ENCODE results near the gene GIPR. TPM values are rescaled to one million over a fixed set of nuclear protein-coding genes. Genes with fewer than 3 reads are reported as not detected.

GIPR gene
- total and polyA plus RNA-seq, 2 of the 13 experiments (the other 11 are each of a cell fraction or from before 2014, with no cell fraction given), result 0.15 to 1.2 TPM

- no peak; the same call in 1 of the 2 replicates for TF ChIP-seq ZNF275 (CRISPR knock-in tag; IDR thresholded peaks at IDR 0.05; ENCODE audit: borderline replicate concordance)
- TF ChIP-seq ZNF354B (CRISPR knock-in tag; IDR thresholded peaks at IDR 0.05), result no peak
- no peak for TF ChIP-seq SALL1 (CRISPR knock-in tag; IDR thresholded peaks at IDR 0.05)
- no peak for TF ChIP-seq IKZF5 (CRISPR knock-in tag; IDR thresholded peaks at IDR 0.05)
- no peak for TF ChIP-seq DDIT3 (CRISPR knock-in tag; IDR thresholded peaks at IDR 0.05)
- no peak for TF ChIP-seq ZNF691 (CRISPR knock-in tag; IDR thresholded peaks at IDR 0.05; ENCODE audit: borderline replicate concordance, low read depth)
- TF ChIP-seq ZNF768 (CRISPR knock-in tag; IDR thresholded peaks at IDR 0.05), result peak; percentile 100
- TF ChIP-seq NONO (IDR thresholded peaks at IDR 0.05), result no peak
- no peak; the same call in 1 of the 2 replicates for TF ChIP-seq NONO (CRISPR knock-in tag; conservative IDR thresholded peaks at IDR 0.05)
- no peak for TF ChIP-seq ZNF766 (CRISPR knock-in tag; IDR thresholded peaks at IDR 0.05; ENCODE audit: borderline replicate concordance)
- TF ChIP-seq DZIP1 (CRISPR knock-in tag; IDR thresholded peaks at IDR 0.05), result peak; percentile 28; the same call in 1 of the 2 replicates
- no peak for TF ChIP-seq ZNF747 (CRISPR knock-in tag; IDR thresholded peaks at IDR 0.05; ENCODE audit: borderline replicate concordance)
- TF ChIP-seq PRDM10 (CRISPR knock-in tag; IDR thresholded peaks at IDR 0.05; ENCODE audit: low read depth), result no peak
- TF ChIP-seq ZNF20 (CRISPR knock-in tag; IDR thresholded peaks at IDR 0.05), result no peak
- no peak for TF ChIP-seq KLF9 (CRISPR knock-in tag; IDR thresholded peaks at IDR 0.05; ENCODE audit: low read depth)
- peak; percentile 19; the same call in 1 of the 2 replicates for TF ChIP-seq ZFY (CRISPR knock-in tag; IDR thresholded peaks at IDR 0.05)
Measured at GRCh38 chr19:45638930-45639729, 28.9 kb upstream of the GIPR start, which contains the start of gene EML2 (continued).
